Activated CD4-positive, alpha-beta T cell treated with anti-CD3 and anti-CD28 coated beads, Interleukin-2, amount 10 ng/mL, durations not matched to agents 24 days and 14 days (primary cell): ENCODE results near the gene CERT1. TPM values are rescaled to one million over a fixed set of nuclear protein-coding genes. Genes with fewer than 3 reads are reported as not detected.

Source experiments
- DNase-seq: peaks from one replicate; pipeline ENCODE4 v3.0.0; 2022
- H3K27ac Mint-ChIP-seq: one replicate; pipeline ENCODE4 v1.8.0; 2022; ENCODE audit warnings: mild to moderate bottlenecking, mixed read lengths
- H3K27me3 Mint-ChIP-seq: one replicate; pipeline ENCODE4 v1.8.0; 2022; ENCODE audit warnings: mixed read lengths
- H3K36me3 Mint-ChIP-seq: one replicate; pipeline ENCODE4 v1.8.0; 2022; ENCODE audit warnings: low read depth, mild to moderate bottlenecking, mixed read lengths
- H3K4me1 Mint-ChIP-seq: one replicate; pipeline ENCODE4 v1.8.0; 2021; ENCODE audit warnings: mixed read lengths
- H3K4me3 Mint-ChIP-seq: one replicate; pipeline ENCODE4 v1.8.0; 2022; ENCODE audit warnings: mild to moderate bottlenecking, moderate library complexity, mixed read lengths
- H3K9me3 Mint-ChIP-seq: one replicate; pipeline ENCODE4 v1.8.0; 2021; ENCODE audit warnings: mixed read lengths
- intact Hi-C: fragments of 100-400 bp; cut with micrococcal nuclease; formaldehyde crosslinking; loops from one replicate; pipeline ENCODE4 v1.15.1; 2023
- total RNA-seq: library from RNA; stranded (reverse); gene quantifications from 2 replicates; pipeline ENCODE4 v1.2.3, GENCODE V29; 2022

CERT1 gene
- total RNA-seq, 1 donor from 2014 or later, result 46.4 TPM

DNA sequence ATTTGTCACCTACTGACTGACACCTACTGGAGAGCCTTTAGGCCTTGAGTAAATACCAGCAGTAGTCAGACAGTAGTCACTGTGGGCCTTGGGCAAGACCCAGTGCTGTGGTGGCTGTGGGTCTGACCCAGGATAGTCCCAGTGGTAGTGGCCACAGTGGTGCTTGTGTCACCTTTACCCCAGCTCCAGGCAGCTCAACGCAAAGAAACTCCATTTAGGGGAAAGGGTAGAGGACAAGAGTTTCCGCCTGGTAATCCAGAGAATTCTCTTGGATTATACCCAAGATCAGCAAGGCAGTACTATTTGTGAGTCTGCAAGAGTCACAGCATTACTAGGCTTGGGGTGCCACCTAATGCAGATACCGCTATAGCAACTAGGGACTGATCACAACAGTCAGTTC lies 28.9 kb downstream of the CERT1 start:
- Mint-ChIP-seq H3K27ac (no peak overlapping the region), H3K27me3 (no peaks in the 10 kb centered on the region), H3K4me1 (peaks cover 7% of the 10 kb centered on the region), H3K36me3 (peaks cover 33% of the 10 kb centered on the region), H3K9me3 (peaks cover 24% of the 10 kb centered on the region), H3K4me3 (no peak overlapping the region)
- no peak for DNase-seq
- intact Hi-C loops, result no loop called here

- peaks cover 6% of the 10 kb centered on the region for H3K4me1 Mint-ChIP-seq
- H3K36me3 Mint-ChIP-seq, result peaks cover 30% of the 10 kb centered on the region
- intact Hi-C loops, result no loop called here
- no peak overlapping the region for H3K4me3 Mint-ChIP-seq
- no peaks in the 10 kb centered on the region for H3K27me3 Mint-ChIP-seq
- no peak overlapping the region for H3K27ac Mint-ChIP-seq
- peaks cover 16% of the 10 kb centered on the region for H3K9me3 Mint-ChIP-seq
- no peak for DNase-seq
These were observed 30.4 kb downstream of the CERT1 start for GRCh38 chr5:75481024-75481423.

GRCh38 chr5:75475364-75475763 lies 36.1 kb downstream of the CERT1 start:
- no peaks in the 10 kb centered on the region for H3K27me3 Mint-ChIP-seq
- H3K36me3 Mint-ChIP-seq, result peaks cover 21% of the 10 kb centered on the region
- intact Hi-C loops, result no loop called here
- peaks cover 2% of the 10 kb centered on the region for H3K4me1 Mint-ChIP-seq
- no peak overlapping the region for H3K27ac Mint-ChIP-seq
- no peak for DNase-seq
- H3K4me3 Mint-ChIP-seq, result no peak overlapping the region
- peaks cover 5% of the 10 kb centered on the region for H3K9me3 Mint-ChIP-seq

GRCh38 chr5:75473463-75473862 lies 38.0 kb downstream of the CERT1 start:
- no peak overlapping the region for H3K4me3 Mint-ChIP-seq
- DNase-seq, result no peak
- H3K36me3 Mint-ChIP-seq, result peaks cover 34% of the 10 kb centered on the region
- H3K27me3 Mint-ChIP-seq, result no peaks in the 10 kb centered on the region
- peaks cover 2% of the 10 kb centered on the region for H3K4me1 Mint-ChIP-seq
- H3K27ac Mint-ChIP-seq, result no peak overlapping the region
- intact Hi-C loops, result no loop called here
- peaks cover 14% of the 10 kb centered on the region for H3K9me3 Mint-ChIP-seq

DNA sequence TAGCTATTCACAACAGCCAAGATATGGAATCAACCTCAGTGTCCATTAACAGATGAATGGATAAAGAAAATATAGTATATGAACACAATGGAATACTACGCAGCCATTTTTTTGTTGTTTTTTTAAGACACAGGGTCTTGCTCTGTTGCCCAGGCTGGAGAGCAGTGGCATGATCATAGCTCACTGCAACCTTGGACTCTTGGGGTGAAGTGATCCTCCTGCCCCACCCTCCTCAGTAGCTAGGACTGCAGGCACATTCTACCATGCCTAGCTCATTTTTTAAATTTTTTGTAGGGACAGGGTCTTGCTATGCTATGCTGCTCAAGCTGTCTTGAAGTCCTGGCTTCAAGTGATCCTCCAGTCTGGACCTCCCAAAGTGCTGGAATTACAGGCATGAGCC lies 38.5 kb downstream of the CERT1 start:
- Mint-ChIP-seq H3K9me3 (peaks cover 15% of the 10 kb centered on the region), H3K36me3 (peaks cover 36% of the 10 kb centered on the region), H3K27ac (no peak overlapping the region), H3K27me3 (no peaks in the 10 kb centered on the region), H3K4me1 (peaks cover 2% of the 10 kb centered on the region), H3K4me3 (no peak overlapping the region)
- DNase-seq, result no peak
- intact Hi-C loops, result no loop called here

GRCh38 chr5:75471193-75471592 lies 40.2 kb downstream of the CERT1 start:
- intact Hi-C loops, result no loop called here
- no peak overlapping the region for H3K4me3 Mint-ChIP-seq
- peaks cover 6% of the 10 kb centered on the region for H3K4me1 Mint-ChIP-seq
- no peak for DNase-seq
- no peaks in the 10 kb centered on the region for H3K27me3 Mint-ChIP-seq
- peaks cover 18% of the 10 kb centered on the region for H3K9me3 Mint-ChIP-seq
- peaks cover 34% of the 10 kb centered on the region for H3K36me3 Mint-ChIP-seq
- no peak overlapping the region for H3K27ac Mint-ChIP-seq

GRCh38 chr5:75469017-75469416 lies 42.4 kb downstream of the CERT1 start:
- no peak overlapping the region for H3K4me3 Mint-ChIP-seq
- peaks cover 18% of the 10 kb centered on the region for H3K9me3 Mint-ChIP-seq
- no peak overlapping the region for H3K27ac Mint-ChIP-seq
- H3K36me3 Mint-ChIP-seq, result peaks cover 32% of the 10 kb centered on the region
- H3K27me3 Mint-ChIP-seq, result no peaks in the 10 kb centered on the region
- no peak for DNase-seq
- H3K4me1 Mint-ChIP-seq, result peaks cover 10% of the 10 kb centered on the region
- intact Hi-C loops, result no loop called here

GRCh38 chr5:75468593-75468992 lies 42.8 kb downstream of the CERT1 start:
- H3K9me3 Mint-ChIP-seq, result peaks cover 18% of the 10 kb centered on the region
- intact Hi-C loops, result no loop called here
- peaks cover 31% of the 10 kb centered on the region for H3K36me3 Mint-ChIP-seq
- peaks cover 12% of the 10 kb centered on the region for H3K4me1 Mint-ChIP-seq
- no peak overlapping the region for H3K4me3 Mint-ChIP-seq
- no peak for DNase-seq
- no peaks in the 10 kb centered on the region for H3K27me3 Mint-ChIP-seq
- H3K27ac Mint-ChIP-seq, result no peak overlapping the region

DNA sequence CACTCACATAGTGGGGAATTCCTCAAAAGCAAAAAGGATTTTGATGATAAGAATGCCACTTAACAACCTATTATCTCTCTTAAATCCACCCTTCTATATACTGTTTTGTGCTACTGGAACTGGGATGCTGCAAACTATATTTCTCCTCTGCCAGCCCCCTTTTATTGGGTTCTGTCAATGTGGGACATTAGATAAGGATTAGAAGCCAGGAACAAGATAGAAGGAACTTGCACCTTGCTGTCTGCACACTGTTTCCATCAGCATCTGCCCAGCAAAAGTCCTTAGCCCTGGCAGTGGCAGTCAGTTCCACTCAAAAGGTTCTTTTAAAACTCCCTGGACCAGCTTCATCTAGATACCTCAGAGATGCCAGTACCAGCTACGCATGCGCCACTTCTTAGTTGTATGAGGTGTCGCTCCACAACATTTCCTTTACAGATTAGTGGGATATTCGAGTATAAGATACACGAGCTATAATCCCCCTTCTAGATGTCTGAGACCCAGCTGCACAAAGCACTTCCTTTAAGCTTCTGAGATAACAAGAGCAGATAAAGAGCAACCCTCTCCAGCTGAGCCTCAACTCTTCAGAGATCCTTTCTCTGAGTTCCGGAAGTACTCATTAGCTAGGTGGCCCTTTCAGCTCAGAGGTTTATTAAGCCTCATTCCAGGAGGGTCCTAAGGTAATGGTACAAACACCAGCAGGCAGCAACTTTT lies 45.3 kb downstream of the CERT1 start:
- no peak overlapping the region for H3K4me3 Mint-ChIP-seq
- peaks cover 23% of the 10 kb centered on the region for H3K4me1 Mint-ChIP-seq
- no peak overlapping the region for H3K27ac Mint-ChIP-seq
- no peaks in the 10 kb centered on the region for H3K27me3 Mint-ChIP-seq
- DNase-seq, result no peak
- intact Hi-C loops, result no loop called here
- H3K9me3 Mint-ChIP-seq, result peaks cover 18% of the 10 kb centered on the region
- H3K36me3 Mint-ChIP-seq, result peaks cover 35% of the 10 kb centered on the region

DNA sequence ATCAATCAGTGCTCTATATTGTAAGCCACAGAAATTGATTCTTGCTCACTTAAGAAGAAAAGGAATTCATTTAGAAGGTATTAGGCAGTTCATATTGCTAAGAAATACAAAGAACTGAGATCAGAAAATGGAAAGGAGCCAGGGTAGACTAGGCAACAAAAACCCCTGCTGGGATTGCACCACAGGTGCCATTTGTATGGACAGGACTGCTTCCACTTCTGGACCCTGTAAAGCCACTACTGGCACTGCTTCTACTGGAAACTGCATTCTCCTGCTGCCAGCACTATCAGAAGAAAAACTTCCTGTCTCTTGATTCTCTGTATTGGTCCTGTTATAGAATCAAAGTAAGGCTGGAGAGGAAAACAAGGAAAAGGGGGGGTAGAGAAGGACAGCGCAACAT lies 45.9 kb downstream of the CERT1 start:
- no peak overlapping the region for H3K4me3 Mint-ChIP-seq
- no peak overlapping the region for H3K27ac Mint-ChIP-seq
- intact Hi-C loops, result no loop called here
- no peaks in the 10 kb centered on the region for H3K27me3 Mint-ChIP-seq
- DNase-seq, result no peak
- H3K4me1 Mint-ChIP-seq, result peaks cover 25% of the 10 kb centered on the region
- H3K9me3 Mint-ChIP-seq, result peaks cover 17% of the 10 kb centered on the region
- H3K36me3 Mint-ChIP-seq, result peaks cover 33% of the 10 kb centered on the region

DNA sequence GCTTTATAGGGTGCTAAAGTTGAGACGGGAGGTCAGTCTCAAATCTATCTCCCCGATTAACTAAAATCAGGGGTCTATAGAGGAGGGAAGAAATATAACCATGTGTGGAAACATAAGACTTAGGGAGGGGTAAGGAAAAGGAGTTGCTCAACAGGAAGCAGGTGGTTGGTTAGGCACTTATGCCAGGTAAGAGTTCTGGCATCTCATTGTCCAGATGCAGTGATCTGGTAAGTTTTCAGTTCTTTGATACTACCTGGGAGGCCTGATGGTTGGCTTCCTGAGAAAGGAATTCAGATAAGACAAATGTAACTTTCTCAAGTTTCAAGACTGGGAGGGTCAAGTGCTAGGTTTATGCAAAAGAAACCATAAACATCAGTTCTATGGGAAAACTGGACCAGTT lies 47.7 kb downstream of the CERT1 start:
- intact Hi-C loops, result no loop called here
- no peak overlapping the region for H3K4me3 Mint-ChIP-seq
- peaks cover 27% of the 10 kb centered on the region for H3K36me3 Mint-ChIP-seq
- H3K27me3 Mint-ChIP-seq, result no peaks in the 10 kb centered on the region
- H3K27ac Mint-ChIP-seq, result no peak overlapping the region
- H3K4me1 Mint-ChIP-seq, result peaks cover 25% of the 10 kb centered on the region
- DNase-seq, result no peak
- peaks cover 14% of the 10 kb centered on the region for H3K9me3 Mint-ChIP-seq

DNA sequence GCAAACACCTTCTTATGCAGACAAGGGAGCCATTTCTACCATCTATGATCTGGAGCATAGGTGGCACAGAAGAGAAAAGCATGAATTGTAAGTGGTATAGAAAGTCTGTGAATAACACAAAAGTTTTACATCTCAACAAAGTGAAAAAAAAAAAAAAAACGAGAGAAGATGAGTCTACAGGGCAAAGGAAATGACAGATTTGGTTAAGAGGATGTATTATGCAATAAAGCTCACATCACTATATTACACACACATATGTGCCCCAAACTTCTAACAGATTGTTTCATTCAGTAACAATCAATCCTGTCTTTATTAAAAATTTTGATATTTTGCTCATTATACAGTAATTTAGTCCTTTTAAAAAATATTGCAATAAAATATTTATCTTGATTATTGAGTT lies 49.8 kb downstream of the CERT1 start:
- intact Hi-C loops, result no loop called here
- Mint-ChIP-seq H3K27ac (no peak overlapping the region), H3K27me3 (no peaks in the 10 kb centered on the region), H3K36me3 (peaks cover 29% of the 10 kb centered on the region), H3K9me3 (peaks cover 7% of the 10 kb centered on the region), H3K4me3 (no peak overlapping the region), H3K4me1 (peaks cover 24% of the 10 kb centered on the region)
- DNase-seq, result no peak

DNA sequence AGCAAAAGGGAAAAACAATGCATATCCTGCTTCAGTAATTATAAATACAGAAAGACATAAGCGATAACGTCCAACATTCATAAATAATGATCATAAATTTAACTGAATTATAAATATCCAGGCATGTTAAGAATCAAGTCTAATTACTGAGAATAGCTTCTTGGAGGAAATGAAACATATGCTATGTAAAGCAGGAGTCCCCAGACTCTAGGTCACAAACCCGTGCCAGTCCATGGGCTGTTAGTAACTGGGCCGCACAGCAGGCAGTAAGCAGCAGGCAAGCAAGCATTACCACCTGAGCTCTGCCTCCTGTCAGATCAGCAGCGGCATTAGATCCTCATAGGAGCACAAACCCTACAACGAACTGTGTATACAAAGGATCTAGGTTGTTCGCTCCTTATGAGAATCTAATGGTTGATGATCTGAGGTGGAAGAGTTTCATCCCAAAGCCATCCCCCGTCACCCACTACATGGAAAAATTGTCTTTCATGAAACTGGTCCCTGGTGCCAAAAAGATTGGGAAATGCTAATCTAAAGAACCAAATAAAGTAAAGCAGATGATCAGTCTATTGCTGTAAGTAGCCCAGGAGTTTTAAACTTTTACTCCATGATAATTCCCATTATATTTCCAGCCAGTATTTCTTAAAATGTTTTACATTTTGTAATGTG lies 50.4 kb downstream of the CERT1 start:
- Mint-ChIP-seq H3K27me3 (no peaks in the 10 kb centered on the region), H3K9me3 (peaks cover 7% of the 10 kb centered on the region), H3K36me3 (peaks cover 31% of the 10 kb centered on the region), H3K4me1 (peaks cover 19% of the 10 kb centered on the region), H3K27ac (no peak overlapping the region), H3K4me3 (no peak overlapping the region)
- no peak for DNase-seq
- intact Hi-C loops, result no loop called here

- intact Hi-C loops, result no loop called here
These were observed 50.9 kb downstream of the CERT1 start for GRCh38 chr5:75460532-75460931.

More at GRCh38 chr5:75460532-75460931, 50.9 kb downstream of the CERT1 start:
- Mint-ChIP-seq H3K4me1 (peaks cover 17% of the 10 kb centered on the region), H3K27me3 (no peaks in the 10 kb centered on the region), H3K36me3 (peaks cover 33% of the 10 kb centered on the region), H3K27ac (no peak overlapping the region), H3K9me3 (peaks cover 9% of the 10 kb centered on the region), H3K4me3 (no peak overlapping the region)
- DNase-seq, result no peak
